Measurements from ENCODE around the gene KCTD15.

The KCTD15 gene

DNA sequence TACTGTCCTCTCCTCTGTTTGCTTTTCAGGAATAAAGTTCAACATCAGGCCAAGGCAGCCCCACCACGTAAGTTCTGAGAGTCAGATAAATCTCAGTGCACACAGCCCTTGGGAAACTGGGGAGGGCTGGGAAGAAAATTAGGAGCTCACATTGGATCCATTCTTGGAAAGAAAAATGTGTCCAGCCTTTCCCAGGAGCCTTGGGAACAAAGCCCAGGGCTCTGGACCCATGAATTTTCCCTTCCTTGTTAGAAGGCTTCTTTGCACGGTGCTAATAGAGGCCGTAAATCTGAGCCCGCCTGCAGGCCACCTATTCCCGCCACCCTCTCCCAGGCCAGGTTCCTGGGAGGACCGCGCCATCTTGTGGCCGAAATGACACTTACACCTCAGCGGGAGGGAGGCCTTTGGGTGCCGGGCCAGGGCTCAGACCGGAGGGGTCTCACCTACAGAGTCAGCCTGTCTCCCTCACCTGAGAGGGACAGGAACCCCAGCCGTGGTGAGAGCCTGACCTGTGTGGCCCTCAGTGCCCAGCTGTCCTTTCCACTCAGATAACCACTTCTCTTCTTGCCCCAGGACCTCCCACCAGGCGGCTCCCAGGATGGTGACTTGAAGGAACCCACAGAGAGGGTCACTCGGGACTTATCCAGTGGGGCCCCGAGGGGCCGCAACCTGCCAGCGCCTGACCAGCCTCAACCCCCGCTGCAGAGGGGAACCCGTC lies 25.1 kb upstream of the KCTD15 start:
- no peak overlapping the region for H3K4me3 ChIP-seq (ENCODE audit: low read depth, low read length)

GRCh38 chr19:33772102-33772857 lies 24.4 kb upstream of the KCTD15 start:
- no peak overlapping the region for H3K4me3 ChIP-seq (ENCODE audit: low read depth, low read length)

DNA sequence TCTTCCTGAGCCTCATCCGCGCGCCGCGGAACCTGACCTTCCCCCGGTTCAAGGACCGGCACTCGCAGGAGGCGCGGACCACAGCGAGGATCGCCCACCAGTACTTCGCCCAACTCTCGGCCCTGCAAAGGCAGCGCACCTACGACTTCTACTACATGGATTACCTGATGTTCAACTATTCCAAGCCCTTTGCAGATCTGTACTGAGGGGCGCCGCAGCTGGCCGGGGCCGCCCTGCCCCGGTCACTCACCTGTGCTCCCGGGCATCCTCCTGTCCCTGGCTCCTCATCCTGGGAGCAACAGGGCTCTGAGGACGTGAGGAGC lies 23.9 kb upstream of the KCTD15 start:
- no peak overlapping the region for H3K4me3 ChIP-seq (ENCODE audit: low read depth, low read length)

DNA sequence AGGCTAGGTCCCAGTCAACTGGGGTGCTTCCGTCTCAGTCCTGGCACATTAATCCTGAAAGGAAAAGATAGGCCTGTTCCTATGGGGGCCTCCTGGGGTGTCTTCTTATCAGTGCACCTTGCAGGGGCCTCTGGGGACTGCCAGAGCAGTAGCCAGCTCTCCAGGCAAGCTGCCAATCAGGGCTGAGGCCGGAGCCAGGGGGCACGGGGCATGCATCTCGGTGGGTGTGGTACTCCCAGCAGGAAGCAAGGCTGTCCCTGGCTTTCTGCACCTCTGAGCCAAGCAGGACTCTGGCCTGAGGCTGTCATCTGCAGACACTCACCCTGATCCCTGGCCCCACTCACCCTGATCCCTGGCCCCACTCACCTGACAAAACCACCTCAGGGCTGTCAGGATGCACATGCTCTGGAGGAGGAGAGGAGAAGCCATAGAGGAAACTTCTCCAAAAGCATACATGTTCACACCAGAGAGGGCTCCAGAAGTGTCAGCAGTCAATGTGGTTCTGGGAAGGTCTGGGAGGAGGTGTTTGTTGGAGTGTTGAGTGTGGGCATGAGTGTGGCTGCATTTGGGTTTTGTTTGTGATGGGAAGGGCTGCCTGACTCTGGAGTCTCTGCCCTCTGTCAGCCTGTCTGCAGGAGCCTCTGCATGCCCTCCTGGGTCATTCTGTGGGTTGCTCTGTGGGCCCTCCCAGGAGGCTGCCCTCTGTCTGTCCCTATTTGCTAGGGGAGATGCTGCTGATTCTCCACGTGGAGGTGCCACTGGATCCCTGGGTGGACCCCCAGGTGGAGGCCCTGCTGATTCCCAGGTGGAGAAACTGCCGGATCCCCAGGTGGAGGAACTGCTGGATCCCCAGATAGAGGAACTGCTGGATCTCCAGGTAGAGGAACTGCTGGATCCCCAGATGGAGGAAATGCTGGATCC lies 22.7 kb upstream of the KCTD15 start:
- no peak overlapping the region for H3K4me3 ChIP-seq (ENCODE audit: low read depth, low read length)

DNA sequence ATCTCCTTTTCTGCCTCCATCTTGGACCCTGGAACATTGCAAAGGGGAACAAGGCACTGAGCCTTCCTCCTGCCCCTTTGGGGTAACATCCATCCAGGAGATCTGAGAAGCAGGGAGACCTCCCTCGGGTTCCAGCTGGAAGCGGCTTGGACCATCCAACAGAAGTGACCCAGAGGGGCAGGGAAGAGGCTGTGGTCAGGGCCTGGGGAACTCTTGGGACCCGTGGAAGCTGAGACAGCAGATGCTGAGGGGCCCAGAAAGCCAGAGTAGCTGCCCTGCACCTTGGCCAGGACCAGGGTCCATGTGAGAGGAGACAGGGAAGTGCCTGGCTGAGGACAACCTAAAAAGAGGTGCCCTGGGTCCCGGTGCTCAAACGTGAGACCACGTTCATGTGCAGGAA lies 21.9 kb upstream of the KCTD15 start:
- no peak overlapping the region for H3K4me3 ChIP-seq (ENCODE audit: low read depth, low read length)

- H3K4me3 ChIP-seq (ENCODE audit: low read depth, low read length): no peak overlapping the region
These were observed 20.8 kb upstream of the KCTD15 start for GRCh38 chr19:33775731-33776487.

GRCh38 chr19:33777351-33777750 lies 19.3 kb upstream of the KCTD15 start:
- no peak overlapping the region for H3K4me3 ChIP-seq (ENCODE audit: low read depth, low read length)

DNA sequence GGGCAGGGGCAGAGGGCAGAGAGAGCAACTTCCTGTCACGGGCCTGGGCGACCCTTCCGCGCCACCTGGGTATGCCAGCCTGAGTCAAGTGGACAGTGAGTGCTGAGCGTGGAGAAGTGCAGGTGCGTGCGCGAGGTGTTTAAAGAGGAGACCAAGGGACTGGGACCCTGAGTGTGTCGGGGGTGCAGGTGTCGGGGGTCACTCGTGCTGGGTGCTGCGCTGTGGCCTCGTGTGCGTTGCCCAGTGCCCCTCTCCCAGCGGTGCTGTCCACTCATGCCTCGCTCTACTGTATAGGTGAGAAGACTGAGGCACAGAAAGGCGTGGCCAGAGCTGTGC lies 18.9 kb upstream of the KCTD15 start:
- H3K4me3 ChIP-seq (ENCODE audit: low read depth, low read length): no peak overlapping the region

GRCh38 chr19:33778089-33778791 lies 18.4 kb upstream of the KCTD15 start:
- no peak overlapping the region for H3K4me3 ChIP-seq (ENCODE audit: low read depth, low read length)

GRCh38 chr19:33779849-33780248 lies 16.8 kb upstream of the KCTD15 start:
- H3K4me3 ChIP-seq (ENCODE audit: low read depth, low read length): no peak overlapping the region

DNA sequence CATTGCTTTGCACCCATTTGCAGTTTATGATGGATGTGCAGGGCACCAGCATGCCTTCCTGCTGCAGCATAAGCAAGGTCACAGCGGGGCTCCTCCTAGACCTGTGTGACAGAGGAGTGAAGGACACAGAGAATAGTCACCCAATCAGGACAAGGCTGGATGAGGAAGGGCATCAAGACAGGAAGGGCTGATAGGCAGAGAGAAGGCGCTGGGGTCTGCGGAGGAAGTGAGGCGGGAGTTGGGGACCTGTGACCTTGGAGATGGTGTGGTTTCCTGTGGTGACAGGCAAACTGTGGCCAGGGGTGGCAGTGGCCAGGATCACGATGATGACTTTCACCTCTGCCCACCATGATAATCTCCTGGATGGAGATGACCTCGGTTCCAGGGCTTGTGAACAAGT lies 16.4 kb upstream of the KCTD15 start:
- no peak overlapping the region for H3K4me3 ChIP-seq (ENCODE audit: low read depth, low read length)

DNA sequence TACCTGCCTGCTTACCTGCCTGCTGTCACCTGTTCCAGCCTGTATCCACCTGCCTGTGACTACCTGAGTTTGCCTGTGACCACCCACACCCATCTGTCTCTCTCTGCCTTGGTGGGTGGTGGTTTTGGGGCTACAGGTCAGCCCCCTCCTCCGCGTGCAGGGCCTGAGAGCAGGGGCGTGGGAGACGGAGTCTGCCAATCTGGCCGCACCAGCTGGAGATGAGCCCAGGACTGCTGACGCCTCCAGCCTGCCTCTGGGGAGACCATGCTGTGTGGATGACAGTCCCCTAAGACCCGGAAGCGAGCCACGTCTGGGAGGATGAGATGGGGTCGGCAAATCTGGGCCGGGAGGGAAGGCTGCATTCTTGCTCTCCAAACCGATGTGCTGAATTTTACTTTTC lies 15.9 kb upstream of the KCTD15 start:
- no peak overlapping the region for H3K4me3 ChIP-seq (ENCODE audit: low read depth, low read length)

DNA sequence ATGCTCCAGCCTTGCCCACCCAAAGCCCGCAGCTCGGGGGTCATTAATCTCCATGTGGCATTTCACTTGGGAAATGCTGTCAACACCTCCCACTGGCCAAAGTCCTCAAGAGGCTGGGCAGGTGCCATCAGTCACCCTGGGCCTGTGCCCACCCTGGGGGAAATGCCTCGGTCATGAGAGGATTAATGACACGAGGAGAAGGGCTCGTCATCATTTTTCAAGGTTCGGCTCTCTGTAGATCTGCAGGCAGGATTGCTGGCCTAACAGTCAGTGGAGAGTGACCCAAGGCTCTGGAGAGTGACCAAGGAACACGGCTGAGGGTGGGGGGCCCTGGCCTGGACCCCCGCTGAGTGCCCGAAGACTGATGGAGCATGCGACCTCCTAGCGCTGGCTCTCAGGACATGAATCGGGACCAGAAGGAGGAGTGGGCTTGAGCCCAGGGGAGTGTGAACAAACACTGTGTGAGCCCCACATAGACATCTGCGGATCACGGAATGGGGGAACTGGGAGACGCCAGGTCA lies 15.2 kb upstream of the KCTD15 start:
- no peak overlapping the region for H3K4me3 ChIP-seq (ENCODE audit: low read depth, low read length)

- no peak overlapping the region for H3K4me3 ChIP-seq (ENCODE audit: low read depth, low read length)
These were observed 14.7 kb upstream of the KCTD15 start for GRCh38 chr19:33781996-33782395.

DNA sequence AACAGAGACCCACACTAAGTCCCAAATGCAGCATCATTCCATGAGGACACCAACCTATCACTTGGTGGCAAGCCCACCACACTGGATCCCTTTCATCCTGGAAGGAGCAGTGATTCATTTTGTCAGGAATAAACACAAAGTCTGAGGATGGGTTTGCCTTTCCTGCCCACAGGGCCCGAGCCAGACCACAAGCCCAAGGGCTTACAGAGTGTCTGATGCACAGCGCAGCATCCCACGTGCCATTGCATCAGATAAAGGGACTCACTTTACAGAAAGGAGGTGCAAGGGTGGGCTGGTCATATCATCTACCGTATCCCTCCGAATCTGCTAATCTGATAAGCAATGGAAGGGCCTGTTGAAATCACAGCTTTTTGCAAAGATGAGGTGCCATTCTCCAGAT lies 12.2 kb upstream of the KCTD15 start:
- H3K4me3 ChIP-seq (ENCODE audit: low read depth, low read length): no peak overlapping the region

DNA sequence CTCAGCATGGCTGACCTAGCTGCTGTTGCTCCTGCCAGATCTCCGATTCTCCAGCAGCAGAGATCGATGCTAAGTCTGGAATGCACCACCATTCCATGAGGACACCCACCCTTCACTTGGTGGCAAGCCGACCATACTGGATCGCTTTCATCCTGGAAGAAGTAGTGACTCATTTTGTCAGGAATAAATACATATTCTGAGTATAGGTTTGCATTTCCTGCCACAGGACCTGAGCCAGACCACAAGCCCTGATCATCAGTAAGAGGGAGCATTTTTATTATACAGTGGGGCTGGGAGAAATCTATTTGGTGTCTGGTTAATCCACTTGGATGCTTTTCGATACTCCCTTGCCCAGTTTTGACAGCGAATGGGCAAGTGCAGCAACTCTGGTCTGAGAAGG lies 10.9 kb upstream of the KCTD15 start:
- H3K4me3 ChIP-seq (ENCODE audit: low read depth, low read length): no peak overlapping the region

- no peak overlapping the region for H3K4me3 ChIP-seq (ENCODE audit: low read depth, low read length)
These were observed 8.0 kb upstream of the KCTD15 start for GRCh38 chr19:33788676-33789075.

DNA sequence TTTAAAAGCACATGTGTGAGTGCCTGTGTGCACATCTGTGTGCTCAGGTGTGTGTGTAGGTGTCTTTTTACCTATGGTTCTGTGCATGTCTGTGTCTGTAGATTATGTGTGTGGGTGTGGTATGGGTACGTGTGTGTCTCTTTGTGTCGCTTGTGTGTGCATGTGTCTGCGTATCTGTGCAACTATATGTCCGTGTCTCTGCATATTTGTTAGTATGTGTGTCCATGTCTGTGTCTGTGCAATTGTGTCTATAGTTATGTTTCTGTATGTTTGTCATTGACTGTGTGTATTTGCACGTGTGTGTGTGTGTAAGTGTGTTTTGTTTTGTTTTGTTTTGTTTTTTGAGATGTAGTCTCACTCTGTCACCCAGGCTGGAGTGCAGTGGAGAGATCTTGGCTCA lies 7.3 kb upstream of the KCTD15 start:
- H3K4me3 ChIP-seq (ENCODE audit: low read depth, low read length): no peak overlapping the region

GRCh38 chr19:33794683-33795369 lies 1.8 kb upstream of the KCTD15 start:
- H3K4me3 ChIP-seq (ENCODE audit: low read depth, low read length): peak overlapping the region; percentile 65

Measured in iPS-11a (cell line).